ENCODE measurements around the gene BMP2K.

Gene BMP2K

GRCh38 chr4:78768452-78769180, 7.5 kb upstream of the BMP2K start:
- no peak for TF ChIP-seq JUND (IDR thresholded peaks at IDR 0.05; ENCODE audit: low read depth)
- DNase-seq (ENCODE audit: low read depth in 1 of 2, low spot score in 1 of 2) = no peak
- in situ Hi-C loops (cut with HindIII; ENCODE audit: low pct_unique_long_range_greater_than_20kb, low sequenced_read_pairs) = no loop called here

GRCh38 chr4:78770091-78770642, 6.0 kb upstream of the BMP2K start:
- no peak for TF ChIP-seq JUND (IDR thresholded peaks at IDR 0.05; ENCODE audit: low read depth)
- DNase-seq (ENCODE audit: low read depth in 1 of 2, low spot score in 1 of 2) = no peak
- in situ Hi-C loops (cut with HindIII; ENCODE audit: low pct_unique_long_range_greater_than_20kb, low sequenced_read_pairs) = no loop called here

GRCh38 chr4:78772526-78773091, 3.5 kb upstream of the BMP2K start:
- in situ Hi-C loops (cut with HindIII; ENCODE audit: low pct_unique_long_range_greater_than_20kb, low sequenced_read_pairs) = no loop called here
- TF ChIP-seq JUND (IDR thresholded peaks at IDR 0.05; ENCODE audit: low read depth) = no peak
- DNase-seq (ENCODE audit: low read depth in 1 of 2, low spot score in 1 of 2) = no peak

GRCh38 chr4:78774417-78774816, 1.7 kb upstream of the BMP2K start:
- DNase-seq (ENCODE audit: low read depth in 1 of 2, low spot score in 1 of 2) = no peak
- no peak for TF ChIP-seq JUND (IDR thresholded peaks at IDR 0.05; ENCODE audit: low read depth)
- in situ Hi-C loops (cut with HindIII; ENCODE audit: low pct_unique_long_range_greater_than_20kb, low sequenced_read_pairs) = no loop called here

GRCh38 chr4:78775303-78776078, 659 bp upstream of the BMP2K start:
- in situ Hi-C loops (cut with HindIII; ENCODE audit: low pct_unique_long_range_greater_than_20kb, low sequenced_read_pairs) = no loop called here
- TF ChIP-seq JUND (IDR thresholded peaks at IDR 0.05; ENCODE audit: low read depth) = no peak
- DNase-seq (ENCODE audit: low read depth in 1 of 2, low spot score in 1 of 2) = peak; percentile 82 to 85

GRCh38 chr4:78776729-78777575, 802 bp downstream of the BMP2K start:
- peak; percentile 18 to 23 for DNase-seq (ENCODE audit: low read depth in 1 of 2, low spot score in 1 of 2)
- in situ Hi-C loops (cut with HindIII; ENCODE audit: low pct_unique_long_range_greater_than_20kb, low sequenced_read_pairs) = no loop called here
- no peak for TF ChIP-seq JUND (IDR thresholded peaks at IDR 0.05; ENCODE audit: low read depth)

GRCh38 chr4:78777576-78777940, 1.4 kb downstream of the BMP2K start:
- TF ChIP-seq JUND (IDR thresholded peaks at IDR 0.05; ENCODE audit: low read depth) = no peak
- in situ Hi-C loops (cut with HindIII; ENCODE audit: low pct_unique_long_range_greater_than_20kb, low sequenced_read_pairs) = no loop called here
- no peak for DNase-seq (ENCODE audit: low read depth in 1 of 2, low spot score in 1 of 2)

GRCh38 chr4:78778530-78778929, 2.4 kb downstream of the BMP2K start:
- DNase-seq (ENCODE audit: low read depth in 1 of 2, low spot score in 1 of 2) = no peak
- no peak for TF ChIP-seq JUND (IDR thresholded peaks at IDR 0.05; ENCODE audit: low read depth)
- in situ Hi-C loops (cut with HindIII; ENCODE audit: low pct_unique_long_range_greater_than_20kb, low sequenced_read_pairs) = no loop called here

GRCh38 chr4:78779280-78779679, 3.1 kb downstream of the BMP2K start:
- DNase-seq (ENCODE audit: low read depth in 1 of 2, low spot score in 1 of 2) = no peak
- in situ Hi-C loops (cut with HindIII; ENCODE audit: low pct_unique_long_range_greater_than_20kb, low sequenced_read_pairs) = no loop called here

GRCh38 chr4:78780093-78780492, 3.9 kb downstream of the BMP2K start:
- no peak for TF ChIP-seq JUND (IDR thresholded peaks at IDR 0.05; ENCODE audit: low read depth)
- in situ Hi-C loops (cut with HindIII; ENCODE audit: low pct_unique_long_range_greater_than_20kb, low sequenced_read_pairs) = no loop called here
- no peak for DNase-seq (ENCODE audit: low read depth in 1 of 2, low spot score in 1 of 2)

More at GRCh38 chr4:78779280-78779679, 3.1 kb downstream of the BMP2K start:
- TF ChIP-seq JUND (IDR thresholded peaks at IDR 0.05; ENCODE audit: low read depth) = no peak

GRCh38 chr4:78781139-78781538, 5.0 kb downstream of the BMP2K start:
- no peak for DNase-seq (ENCODE audit: low read depth in 1 of 2, low spot score in 1 of 2)
- no peak for TF ChIP-seq JUND (IDR thresholded peaks at IDR 0.05; ENCODE audit: low read depth)
- in situ Hi-C loops (cut with HindIII; ENCODE audit: low pct_unique_long_range_greater_than_20kb, low sequenced_read_pairs) = no loop called here

- in situ Hi-C loops (cut with HindIII; ENCODE audit: low pct_unique_long_range_greater_than_20kb, low sequenced_read_pairs) = no loop called here
- DNase-seq (ENCODE audit: low read depth in 1 of 2, low spot score in 1 of 2) = no peak
- TF ChIP-seq JUND (IDR thresholded peaks at IDR 0.05; ENCODE audit: low read depth) = no peak
Measured at GRCh38 chr4:78781924-78782323, 5.8 kb downstream of the BMP2K start.

All from T47D (cell line).